CD8-positive, alpha-beta memory T cell (primary cell): ENCODE measurements around the gene CLASP1. TPM values are rescaled to one million over a fixed set of nuclear protein-coding genes. Genes with fewer than 3 reads are reported as not detected.

Experiments used
- CTCF ChIA-PET: fragments of 350-600 bp; sonication (Branson Sonifier 250); formaldehyde crosslinking; loops from one replicate; lab custom pipeline; 2021; ENCODE audit warnings: antibody characterized with exemption; lab: Charles Lee
- POLR2A ChIA-PET: fragments of 350-600 bp; sonication (Branson Sonifier 250); formaldehyde crosslinking; loops from one replicate; lab custom pipeline; 2021; ENCODE audit warnings: antibody characterized with exemption; lab: Charles Lee
- DNase-seq, 5 donors: peaks; one replicate each; pipeline versions ENCODE4 v3.0.0 to v3.0.0-alpha.2; 2020 to 2022; ENCODE audit warnings: mixed read lengths in 1 of 5
- H3K27ac ChIP-seq: one replicate; pipeline ENCODE4 v1.7.0; 2013; ENCODE audit warnings: low read depth, mild to moderate bottlenecking, low read length, moderate library complexity
- H3K27me3 ChIP-seq: 2 replicates; pipeline ENCODE4 v1.7.0; 2013; ENCODE audit warnings: low read length, mild to moderate bottlenecking; ENCODE audit not compliant: insufficient read depth, poor library complexity, severe bottlenecking
- H3K36me3 ChIP-seq: 2 replicates; pipeline ENCODE4 v1.7.0; 2013; ENCODE audit warnings: mild to moderate bottlenecking, low read length, moderate library complexity; ENCODE audit not compliant: insufficient read depth
- H3K4me1 ChIP-seq: 2 replicates; pipeline ENCODE4 v1.7.0; 2013; ENCODE audit warnings: mild to moderate bottlenecking, low read length, moderate library complexity; ENCODE audit not compliant: insufficient read depth
- H3K4me3 ChIP-seq: 2 replicates; pipeline ENCODE4 v1.7.0; 2013; ENCODE audit warnings: mild to moderate bottlenecking, low read length
- H3K9me3 ChIP-seq: 2 replicates; pipeline ENCODE4 v1.7.0; 2013; ENCODE audit warnings: mild to moderate bottlenecking, low read length
- H3K27ac Mint-ChIP-seq, 8 donors: one replicate each; pipeline ENCODE4 v1.8.0; 2020 to 2021; ENCODE audit warnings: mixed read lengths in 8 of 8, mild to moderate bottlenecking in 6 of 8, inconsistent platforms in 3 of 8, moderate library complexity in 3 of 8
- H3K27me3 Mint-ChIP-seq, 2 donors: one replicate each; pipeline ENCODE4 v1.8.0; 2020 to 2021; ENCODE audit warnings: mixed read lengths in 2 of 2, mild to moderate bottlenecking in 1 of 2, moderate library complexity in 1 of 2
- H3K36me3 Mint-ChIP-seq, 3 donors: one replicate each; pipeline ENCODE4 v1.8.0; 2020 to 2021; ENCODE audit warnings: mixed read lengths in 3 of 3, inconsistent platforms in 1 of 3, mild to moderate bottlenecking in 1 of 3
- H3K4me1 Mint-ChIP-seq, 3 donors: one replicate each; pipeline ENCODE4 v1.8.0; 2020 to 2021; ENCODE audit warnings: mixed read lengths in 3 of 3, inconsistent platforms in 1 of 3, mild to moderate bottlenecking in 1 of 3
- H3K4me3 Mint-ChIP-seq, 7 donors: one replicate each; pipeline ENCODE4 v1.8.0; 2020 to 2021; ENCODE audit warnings: mixed read lengths in 7 of 7, mild to moderate bottlenecking in 6 of 7, moderate library complexity in 4 of 7, inconsistent platforms in 2 of 7
- H3K9me3 Mint-ChIP-seq, 5 donors: one replicate each; pipeline ENCODE4 v1.8.0; 2020 to 2022; ENCODE audit warnings: mixed read lengths in 5 of 5, mild to moderate bottlenecking in 3 of 5, moderate library complexity in 2 of 5, inconsistent platforms in 1 of 5
- polyA plus RNA-seq: library from polyadenylated mRNA; unstranded; fragments of 300-500 nt; fragmentation: Illumina TruSeq; gene quantifications from one replicate; pipeline ENCODE4 v1.2.3, GENCODE V29; 2021
- total RNA-seq, 2 experiments: library from RNA; stranded (reverse); gene quantifications; one replicate each; pipeline ENCODE4 v1.2.3, GENCODE V29; 2021

The CLASP1 gene
- total and polyA plus RNA-seq, 3 experiments from 2014 or later = 22.2 to 66.0 (median 62.6) TPM

GRCh38 chr2:121398853-121399252 is 250.4 kb downstream of the CLASP1 start:
- no peak for DNase-seq
- ChIA-PET POLR2A (no interaction called here), CTCF (no interaction called here)
- H3K4me3 ChIP-seq = no peak overlapping the region
- H3K9me3 ChIP-seq = no peaks in the 10 kb centered on the region
- H3K27me3 ChIP-seq = no peaks in the 10 kb centered on the region
- peaks cover 48% of the 10 kb centered on the region for H3K36me3 ChIP-seq
- H3K27ac ChIP-seq = no peak overlapping the region
- no peak overlapping the region for H3K4me3 Mint-ChIP-seq
- H3K4me1 Mint-ChIP-seq = peaks cover 0 to 3% (median 0%) of the 10 kb centered on the region in 3 donors
- H3K36me3 Mint-ChIP-seq = peaks cover 4 to 93% (median 23%) of the 10 kb centered on the region in 3 donors
- H3K9me3 Mint-ChIP-seq = no peaks in the 10 kb centered on the region
- H3K27me3 Mint-ChIP-seq = no peaks in the 10 kb centered on the region
- H3K4me1 ChIP-seq = no peaks in the 10 kb centered on the region
- H3K27ac Mint-ChIP-seq = peak overlapping the region in 1 of 8 donors; percentile 23

GRCh38 chr2:121390082-121390692 is 259.1 kb downstream of the CLASP1 start:
- DNase-seq = no peak
- Mint-ChIP-seq H3K4me3 (no peak overlapping the region), H3K36me3 (peaks cover 2 to 79% (median 26%) of the 10 kb centered on the region in 3 donors), H3K4me1 (peaks cover 0 to 3% (median 0%) of the 10 kb centered on the region in 3 donors), H3K27ac (peak overlapping the region in 1 of 8 donors; percentile 57), H3K27me3 (no peaks in the 10 kb centered on the region), H3K9me3 (no peaks in the 10 kb centered on the region)
- ChIA-PET POLR2A (no interaction called here), CTCF (interaction anchor here (1.4 kb wide), 1 partner anchor 12 kb away, joined by 3 read pairs; no protein-coding TSS in a partner anchor)
- Histone ChIP-seq H3K36me3 (peaks cover 19% of the 10 kb centered on the region), H3K27ac (no peak overlapping the region), H3K9me3 (no peaks in the 10 kb centered on the region), H3K4me1 (no peaks in the 10 kb centered on the region), H3K27me3 (no peaks in the 10 kb centered on the region), H3K4me3 (no peak overlapping the region)

GRCh38 chr2:121388371-121388770 is 260.9 kb downstream of the CLASP1 start:
- H3K9me3 Mint-ChIP-seq = no peaks in the 10 kb centered on the region
- no peaks in the 10 kb centered on the region for H3K4me1 ChIP-seq
- CTCF ChIA-PET = no interaction called here
- no peak for DNase-seq
- no peak overlapping the region for H3K27ac Mint-ChIP-seq
- peaks cover 0 to 3% (median 0%) of the 10 kb centered on the region in 3 donors for H3K4me1 Mint-ChIP-seq
- no peaks in the 10 kb centered on the region for H3K27me3 Mint-ChIP-seq
- H3K4me3 ChIP-seq = no peak overlapping the region
- POLR2A ChIA-PET = interaction anchor here (0.6 kb wide), 1 partner anchor 414 kb away, joined by 7 read pairs; no protein-coding TSS in a partner anchor
- H3K4me3 Mint-ChIP-seq = no peak overlapping the region
- H3K27me3 ChIP-seq = no peaks in the 10 kb centered on the region
- H3K27ac ChIP-seq = no peak overlapping the region
- H3K36me3 ChIP-seq = peaks cover 19% of the 10 kb centered on the region
- no peaks in the 10 kb centered on the region for H3K9me3 ChIP-seq
- H3K36me3 Mint-ChIP-seq = peaks cover 3 to 74% (median 21%) of the 10 kb centered on the region in 3 donors

GRCh38 chr2:121387591-121388325 is 261.5 kb downstream of the CLASP1 start:
- H3K27me3 Mint-ChIP-seq = no peaks in the 10 kb centered on the region
- peaks cover 3 to 76% (median 20%) of the 10 kb centered on the region in 3 donors for H3K36me3 Mint-ChIP-seq
- no peak overlapping the region for H3K27ac Mint-ChIP-seq
- Histone ChIP-seq H3K27me3 (no peaks in the 10 kb centered on the region), H3K4me1 (no peaks in the 10 kb centered on the region), H3K9me3 (no peaks in the 10 kb centered on the region), H3K27ac (no peak overlapping the region), H3K4me3 (no peak overlapping the region), H3K36me3 (peaks cover 24% of the 10 kb centered on the region)
- DNase-seq = no peak
- no peak overlapping the region for H3K4me3 Mint-ChIP-seq
- POLR2A ChIA-PET = interaction anchor here (0.6 kb wide), 1 partner anchor 415 kb away, joined by 7 read pairs; no protein-coding TSS in a partner anchor
- H3K9me3 Mint-ChIP-seq = no peaks in the 10 kb centered on the region
- CTCF ChIA-PET = no interaction called here
- peaks cover 0 to 3% (median 0%) of the 10 kb centered on the region in 3 donors for H3K4me1 Mint-ChIP-seq

GRCh38 chr2:121386707-121387106 is 262.6 kb downstream of the CLASP1 start:
- peaks cover 3 to 78% (median 24%) of the 10 kb centered on the region in 3 donors for H3K36me3 Mint-ChIP-seq
- CTCF ChIA-PET = no interaction called here

GRCh38 chr2:121386102-121386501 is 263.2 kb downstream of the CLASP1 start:
- Histone ChIP-seq H3K27ac (no peak overlapping the region), H3K36me3 (peaks cover 34% of the 10 kb centered on the region), H3K4me1 (no peaks in the 10 kb centered on the region), H3K9me3 (no peaks in the 10 kb centered on the region), H3K4me3 (no peak overlapping the region), H3K27me3 (no peaks in the 10 kb centered on the region)
- peaks cover 3 to 80% (median 24%) of the 10 kb centered on the region in 3 donors for H3K36me3 Mint-ChIP-seq
- H3K4me3 Mint-ChIP-seq = no peak overlapping the region
- H3K27me3 Mint-ChIP-seq = no peaks in the 10 kb centered on the region
- POLR2A ChIA-PET = no interaction called here
- H3K27ac Mint-ChIP-seq = peak overlapping the region in 1 of 8 donors; percentile 58
- CTCF ChIA-PET = no interaction called here
- peaks cover 0 to 3% (median 0%) of the 10 kb centered on the region in 3 donors for H3K4me1 Mint-ChIP-seq
- no peak for DNase-seq
- H3K9me3 Mint-ChIP-seq = no peaks in the 10 kb centered on the region

More at GRCh38 chr2:121386707-121387106, 262.6 kb downstream of the CLASP1 start:
- peaks cover 0 to 3% (median 0%) of the 10 kb centered on the region in 3 donors for H3K4me1 Mint-ChIP-seq
- H3K27ac ChIP-seq = no peak overlapping the region
- no peaks in the 10 kb centered on the region for H3K9me3 ChIP-seq
- no peak for DNase-seq
- H3K4me1 ChIP-seq = no peaks in the 10 kb centered on the region
- no peaks in the 10 kb centered on the region for H3K27me3 Mint-ChIP-seq
- H3K4me3 ChIP-seq = no peak overlapping the region
- H3K36me3 ChIP-seq = peaks cover 30% of the 10 kb centered on the region
- no peaks in the 10 kb centered on the region for H3K27me3 ChIP-seq
- POLR2A ChIA-PET = no interaction called here
- no peak overlapping the region for H3K4me3 Mint-ChIP-seq
- H3K27ac Mint-ChIP-seq = peak overlapping the region in 1 of 8 donors; percentile 23
- no peaks in the 10 kb centered on the region for H3K9me3 Mint-ChIP-seq

- Histone ChIP-seq H3K27ac (no peak overlapping the region), H3K9me3 (no peaks in the 10 kb centered on the region), H3K4me3 (no peak overlapping the region), H3K36me3 (peaks cover 42% of the 10 kb centered on the region), H3K27me3 (no peaks in the 10 kb centered on the region), H3K4me1 (no peaks in the 10 kb centered on the region)
- no peak overlapping the region for H3K4me3 Mint-ChIP-seq
- ChIA-PET POLR2A (no interaction called here), CTCF (no interaction called here)
- H3K4me1 Mint-ChIP-seq = no peaks in the 10 kb centered on the region
- peaks cover 9 to 93% (median 33%) of the 10 kb centered on the region in 3 donors for H3K36me3 Mint-ChIP-seq
- no peaks in the 10 kb centered on the region for H3K9me3 Mint-ChIP-seq
- peak overlapping the region in 1 of 8 donors; percentile 85 for H3K27ac Mint-ChIP-seq
- H3K27me3 Mint-ChIP-seq = no peaks in the 10 kb centered on the region
- DNase-seq = no peak
These were observed 266.5 kb downstream of the CLASP1 start for GRCh38 chr2:121382744-121383143.

GRCh38 chr2:121377646-121378045 is 271.6 kb downstream of the CLASP1 start:
- no peak overlapping the region for H3K27ac ChIP-seq
- Mint-ChIP-seq H3K4me3 (no peak overlapping the region), H3K36me3 (peaks cover 13 to 95% (median 38%) of the 10 kb centered on the region in 3 donors), H3K9me3 (no peaks in the 10 kb centered on the region), H3K27ac (no peak overlapping the region), H3K4me1 (no peaks in the 10 kb centered on the region), H3K27me3 (no peaks in the 10 kb centered on the region)
- H3K27me3 ChIP-seq = no peaks in the 10 kb centered on the region
- H3K4me3 ChIP-seq = no peak overlapping the region
- DNase-seq = no peak
- POLR2A ChIA-PET = no interaction called here
- H3K9me3 ChIP-seq = no peaks in the 10 kb centered on the region
- CTCF ChIA-PET = no interaction called here
- no peaks in the 10 kb centered on the region for H3K4me1 ChIP-seq
- H3K36me3 ChIP-seq = peaks cover 31% of the 10 kb centered on the region
